ENCODE measurements around the gene ZNF581. TPM values are rescaled to one million over a fixed set of nuclear protein-coding genes. Genes with fewer than 3 reads are reported as not detected.
A peak's percentile ranks its signal among the peaks of the same experiment; 100 is the strongest.

The ZNF581 gene
- total and polyA plus RNA-seq, 7 donors = 10.2 to 18.6 (median 14.5) TPM

GRCh38 chr19:55623130-55623529 is 20.3 kb upstream of the ZNF581 start:
- ATAC-seq = no peak
- Histone ChIP-seq H3K9me3 (no peaks in the 10 kb centered on the region), H3K27me3 (ENCODE audit: insufficient read depth in 3 of 3, low read length in 2 of 3) (no peaks in the 10 kb centered on the region), H3K36me3 (ENCODE audit: insufficient read depth in 1 of 2, low read depth in 1 of 2) (peaks cover 4 to 10% of the 10 kb centered on the region in 2 donors), H3K27ac (peak overlapping the region; percentile 90), H3K4me1 (peaks cover 40% of the 10 kb centered on the region), H3K4me3 (peak overlapping the region; percentile 65)
- intact Hi-C loops (cut with DNase I) = loop anchor here in 1 of 2 donors (10.0 kb wide), 2 partner anchors 238 to 488 kb away; partner anchors contain the start of genes RPL28 and TMEM238
- 63 to 92% (median 67%) methylated on average over 7 of the region's 7 CpGs for WGBS, 3 donors
- TF ChIP-seq CTCF (IDR thresholded peaks at IDR 0.05) = no peak
- DNase-seq = no peak

- peaks cover 40% of the 10 kb centered on the region for H3K4me1 ChIP-seq
- no peak for TF ChIP-seq CTCF (IDR thresholded peaks at IDR 0.05)
- peaks cover 4 to 10% of the 10 kb centered on the region in 2 donors for H3K36me3 ChIP-seq (ENCODE audit: insufficient read depth in 1 of 2, low read depth in 1 of 2)
- ATAC-seq (peak in 3 of 4 donors; percentile 7 to 40 (median 18)), DNase-seq (no peak)
- intact Hi-C loops (cut with DNase I) = loop anchor here in 1 of 2 donors (10.0 kb wide), 2 partner anchors 239 to 489 kb away; partner anchors contain the start of genes RPL28 and TMEM238
- 22 to 29% (median 26%) methylated on average over 7 of the region's 7 CpGs for WGBS, 3 donors
- peak overlapping the region; percentile 65 for H3K4me3 ChIP-seq
- peak overlapping the region; percentile 90 for H3K27ac ChIP-seq
- H3K9me3 ChIP-seq = no peaks in the 10 kb centered on the region
- no peaks in the 10 kb centered on the region for H3K27me3 ChIP-seq (ENCODE audit: insufficient read depth in 3 of 3, low read length in 2 of 3)
Observed at GRCh38 chr19:55623561-55623960, 19.9 kb upstream of the ZNF581 start.

DNA sequence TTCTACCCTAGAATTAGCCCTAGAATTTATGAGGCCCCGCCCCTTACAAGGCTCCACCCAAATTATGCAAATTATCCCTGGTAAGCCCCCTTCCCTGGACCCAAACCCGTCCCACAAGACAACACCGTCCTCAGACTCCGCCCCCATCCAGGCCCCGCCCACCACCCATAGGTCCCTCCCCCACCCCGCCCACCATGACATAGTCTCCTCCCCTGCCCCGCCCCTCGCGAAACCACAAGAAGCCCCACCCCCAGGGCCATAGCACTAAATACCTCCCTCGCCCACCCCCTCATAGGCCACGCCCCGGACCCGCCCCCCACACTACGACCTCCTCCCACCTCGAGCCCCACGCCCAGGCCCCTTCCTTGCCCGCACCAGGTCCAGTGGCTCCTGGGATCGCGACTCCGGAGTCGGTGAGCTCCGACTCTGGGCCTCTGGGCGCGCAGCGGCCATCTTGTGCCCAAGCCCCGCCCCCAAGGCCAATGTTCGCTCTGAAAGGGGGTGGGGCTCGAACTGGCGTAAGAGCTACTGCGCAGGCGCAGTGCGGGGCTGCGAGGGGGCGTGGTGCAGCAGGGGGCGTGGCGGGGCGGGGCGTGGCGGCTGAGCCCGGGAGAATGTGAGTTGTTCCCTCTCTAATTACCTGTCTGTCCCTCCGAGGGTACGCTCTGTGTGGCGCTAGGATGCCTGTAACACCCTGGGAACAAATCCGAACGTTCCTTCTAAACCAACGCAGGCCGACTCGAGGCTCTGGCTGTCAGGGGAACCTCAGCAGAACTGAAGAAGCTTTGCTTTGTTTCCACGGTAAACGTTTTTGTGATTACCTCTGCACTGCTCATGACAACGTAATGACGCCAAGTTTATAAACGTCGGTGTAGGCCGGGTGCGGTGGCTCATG is 19.1 kb upstream of the ZNF581 start, which contains the start of gene ZNF784:
Gene ZNF784, minus strand, starts transcription at position 458 of the 895 bp plus-strand sequence. Its CDS starts 5 bp downstream, at position 453.
- intact Hi-C loops (cut with DNase I) = loop anchor here in 1 of 2 donors (10.0 kb wide), 2 partner anchors 240 to 490 kb away; partner anchors contain the start of genes RPL28 and TMEM238
- Histone ChIP-seq H3K4me1 (peaks cover 37% of the 10 kb centered on the region), H3K36me3 (ENCODE audit: insufficient read depth in 1 of 2, low read depth in 1 of 2) (peaks cover 4 to 10% of the 10 kb centered on the region in 2 donors), H3K27ac (peak within 1 kb of the TSS; percentile 90), H3K9me3 (no peaks in the 10 kb centered on the region), H3K27me3 (ENCODE audit: insufficient read depth in 3 of 3, low read length in 2 of 3) (no peaks in the 10 kb centered on the region), H3K4me3 (peak within 1 kb of the TSS; percentile 65)
- DNase-seq = peak; percentile 93 to 97
- no peak for TF ChIP-seq CTCF (IDR thresholded peaks at IDR 0.05)
- ATAC-seq = peak; percentile 84 to 90 (median 88)
- 0 to 1% (median 0%) methylated on average over 45 to 56 of the region's 56 CpGs for WGBS, 3 donors

GRCh38 chr19:55625004-55625326 is 18.5 kb upstream of the ZNF581 start:
- peak overlapping the region; percentile 90 for H3K27ac ChIP-seq
- ATAC-seq (no peak), DNase-seq (no peak)
- H3K9me3 ChIP-seq = no peaks in the 10 kb centered on the region
- H3K36me3 ChIP-seq (ENCODE audit: insufficient read depth in 1 of 2, low read depth in 1 of 2) = peaks cover 4 to 10% of the 10 kb centered on the region in 2 donors
- H3K4me1 ChIP-seq = peaks cover 31% of the 10 kb centered on the region
- 45 to 53% (median 46%) methylated on average over 11 of the region's 11 CpGs for WGBS, 3 donors
- peak overlapping the region; percentile 65 for H3K4me3 ChIP-seq
- intact Hi-C loops (cut with DNase I) = loop anchor here in 1 of 2 donors (10.0 kb wide), 2 partner anchors 240 to 490 kb away; partner anchors contain the start of genes RPL28 and TMEM238
- H3K27me3 ChIP-seq (ENCODE audit: insufficient read depth in 3 of 3, low read length in 2 of 3) = no peaks in the 10 kb centered on the region
- TF ChIP-seq CTCF (IDR thresholded peaks at IDR 0.05) = no peak
